Measurements from ENCODE around the gene ROCK2. TPM values are rescaled to one million over a fixed set of nuclear protein-coding genes. Genes with fewer than 3 reads are reported as not detected.

ROCK2 gene
- total and polyA plus RNA-seq, 9 of the 15 experiments (the other 6 are each of a cell fraction or from before 2014, with no cell fraction given) = 4.9 to 30.6 (median 14.3) TPM

DNA sequence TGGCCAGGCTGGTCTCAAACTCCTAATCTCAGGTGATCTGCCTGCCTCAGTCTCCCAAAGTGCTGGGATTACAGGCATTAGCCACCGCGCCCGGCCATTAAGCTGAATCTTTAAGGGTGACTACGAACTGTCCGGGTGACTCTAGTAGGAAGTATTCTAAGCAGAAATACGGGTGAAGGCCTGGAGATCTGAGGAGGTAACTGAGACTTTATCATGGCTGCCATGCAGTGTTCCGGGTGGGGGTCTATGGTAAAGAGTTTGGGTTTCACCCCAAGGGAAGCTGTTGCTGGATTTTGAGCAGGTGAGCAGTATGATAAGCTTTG lies 20.1 kb upstream of the ROCK2 start:
- Histone ChIP-seq H2AFZ (ENCODE audit: low read depth, low read length) (0 out of 2 replicates have a peak overlapping the region, but pooled peaks have one; percentile 56), H3K4me2 (ENCODE audit: insufficient read depth, low read length) (no peak overlapping the region), H3K27ac (ENCODE audit: extremely low read depth, low read depth, low read length) (no peak overlapping the region), H3K9ac (ENCODE audit: insufficient read depth in 1 of 2, low read depth in 2 of 2, low read length in 2 of 2) (no peak overlapping the region), H3K9me1 (ENCODE audit: control insufficient read depth, insufficient read depth, low read length) (no peaks in the 10 kb centered on the region), H3K4me1 (replicated peaks in 1 of 2; ENCODE audit: control insufficient read depth in 2 of 2, insufficient read depth in 2 of 2, low read length in 2 of 2) (peaks cover 0 to 13% of the 10 kb centered on the region in 2 experiments; a peak in 3 of 5 replicates), H3K27me3 (ENCODE audit: control insufficient read depth in 2 of 2, insufficient read depth in 2 of 2, low read length in 2 of 2) (no peaks in the 10 kb centered on the region), H4K20me1 (replicated peaks; ENCODE audit: control insufficient read depth, insufficient read depth, low read length) (no peaks in the 10 kb centered on the region), H3K4me3 (no peak overlapping the region), H3K36me3 (ENCODE audit: control insufficient read depth, insufficient read depth, low read length) (no peaks in the 10 kb centered on the region), H3K9me3 (replicated peaks; ENCODE audit: control insufficient read depth, insufficient read depth, low read depth, low read length) (no peaks in the 10 kb centered on the region), H3K79me2 (ENCODE audit: control insufficient read depth, insufficient read depth, low read length) (no peaks in the 10 kb centered on the region)
- in situ Hi-C loops (cut with MboI) = no loop called here
- ATAC-seq = no peak
- TF ChIP-seq CBFA2T3 (IDR thresholded peaks at IDR 0.05) (peak; percentile 19; the same call in 1 of the 2 replicates), ZBED1 (IDR thresholded peaks at IDR 0.05) (no peak), MIER1 (IDR thresholded peaks at IDR 0.05; ENCODE audit: low read depth) (no peak)
- ChIA-PET CTCF (ENCODE audit: low intra/inter-chr PET ratio) (no interaction called here), POLR2A (interaction anchor here (0.7 to 0.8 kb wide), 4 partner anchors 9 to 109 kb away, joined by 3 to 4 read pairs (median 3); partner anchors contain the start of gene ROCK2)
- BruUV-seq (replicated peaks) = no TSS peak
- FAIRE-seq = no peak
- DNase-seq (ENCODE audit: extremely low read depth in 1 of 4, low spot score in 3 of 4) = no peak
- intact Hi-C loops (cut with micrococcal nuclease) = no loop called here
- 62% methylated on average over 7 of the region's 7 CpGs for WGBS (ENCODE audit: insufficient coverage, low coverage, missing lambda C conversion rate)

DNA sequence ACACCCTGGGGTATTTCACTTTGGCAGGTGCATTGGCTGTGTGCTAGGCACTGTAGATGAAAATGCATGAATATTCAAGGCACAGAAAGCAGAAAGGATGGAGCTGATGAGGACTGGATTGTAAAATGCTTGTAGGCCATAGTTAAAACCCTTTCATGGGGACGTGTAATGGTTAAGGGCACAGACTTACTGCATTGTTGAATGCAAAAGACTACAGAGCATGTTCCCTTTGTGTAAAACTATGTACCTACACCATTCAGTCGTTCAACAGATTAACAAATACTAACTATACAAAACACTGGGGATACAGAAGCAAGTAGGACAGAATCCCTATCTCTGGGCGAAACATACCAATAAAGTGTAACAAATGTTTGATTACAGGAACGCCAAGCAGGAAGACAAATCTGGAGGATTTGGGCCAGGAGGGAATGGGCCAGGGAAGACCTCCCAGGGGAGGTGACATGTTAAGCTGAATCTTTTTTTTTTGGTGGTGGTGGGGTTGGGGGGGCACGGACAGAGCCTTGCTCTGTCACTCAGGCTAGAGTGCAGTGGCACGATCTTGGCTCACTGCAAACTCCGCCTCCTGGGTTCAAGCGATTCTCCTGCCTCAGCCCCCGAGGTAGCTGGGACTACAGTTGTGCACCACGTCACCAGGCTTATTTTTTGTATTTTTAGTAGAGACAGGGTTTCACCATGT lies 19.6 kb upstream of the ROCK2 start:
- intact Hi-C loops (cut with micrococcal nuclease) = no loop called here
- FAIRE-seq = no peak
- POLR2A ChIA-PET = interaction anchor here (0.8 kb wide), 1 partner anchor 9 kb away, joined by 3 read pairs; no protein-coding TSS in a partner anchor

More for the DNA sequence above, 19.6 kb upstream of the ROCK2 start:
- in situ Hi-C loops (cut with MboI) = no loop called here
- H3K4me2 ChIP-seq (ENCODE audit: insufficient read depth, low read length) = no peak overlapping the region
- H3K4me3 ChIP-seq = no peak overlapping the region
- 53% methylated on average over 10 of the region's 10 CpGs for WGBS (ENCODE audit: insufficient coverage, low coverage, missing lambda C conversion rate)
- no peaks in the 10 kb centered on the region for H3K36me3 ChIP-seq (ENCODE audit: control insufficient read depth, insufficient read depth, low read length)
- H3K9ac ChIP-seq (ENCODE audit: insufficient read depth in 1 of 2, low read depth in 2 of 2, low read length in 2 of 2) = no peak overlapping the region
- no peak overlapping the region for H3K27ac ChIP-seq (ENCODE audit: extremely low read depth, low read depth, low read length)
- no peaks in the 10 kb centered on the region for H3K27me3 ChIP-seq (ENCODE audit: control insufficient read depth in 2 of 2, insufficient read depth in 2 of 2, low read length in 2 of 2)
- H3K9me3 ChIP-seq (replicated peaks; ENCODE audit: control insufficient read depth, insufficient read depth, low read depth, low read length) = no peaks in the 10 kb centered on the region
- H3K79me2 ChIP-seq (ENCODE audit: control insufficient read depth, insufficient read depth, low read length) = no peaks in the 10 kb centered on the region
- DNase-seq (ENCODE audit: extremely low read depth in 1 of 4, low spot score in 3 of 4) (no peak), ATAC-seq (no peak)
- no peaks in the 10 kb centered on the region for H4K20me1 ChIP-seq (replicated peaks; ENCODE audit: control insufficient read depth, insufficient read depth, low read length)
- CTCF ChIA-PET (ENCODE audit: low intra/inter-chr PET ratio) = no interaction called here
- H3K9me1 ChIP-seq (ENCODE audit: control insufficient read depth, insufficient read depth, low read length) = no peaks in the 10 kb centered on the region
- H2AFZ ChIP-seq (ENCODE audit: low read depth, low read length) = no peak overlapping the region; the same call in 1 of the 2 replicates
- peaks cover 0 to 13% of the 10 kb centered on the region in 2 experiments; a peak in 3 of 5 replicates for H3K4me1 ChIP-seq (replicated peaks in 1 of 2; ENCODE audit: control insufficient read depth in 2 of 2, insufficient read depth in 2 of 2, low read length in 2 of 2)
- no peak for TF ChIP-seq ARHGAP35 (IDR thresholded peaks at IDR 0.05; ENCODE audit: partially characterized antibody)
- no peak for TF ChIP-seq ZNF347 (CRISPR knock-in tag; IDR thresholded peaks at IDR 0.05; ENCODE audit: low read depth)
- TF ChIP-seq ATF7 (IDR thresholded peaks at IDR 0.05) = no peak
- TF ChIP-seq THAP7 (CRISPR knock-in tag; IDR thresholded peaks at IDR 0.05) = no peak
- no peak for TF ChIP-seq BRCA1 (IDR thresholded peaks at IDR 0.05)
- TF ChIP-seq BRCA1 (CRISPR knock-in tag; IDR thresholded peaks at IDR 0.05) = no peak
- TF ChIP-seq TBL1XR1 (IDR thresholded peaks at IDR 0.05; ENCODE audit: low read length in 2 of 2) = no peak
- TF ChIP-seq MYC (IDR thresholded peaks at IDR 0.05; ENCODE audit: low read depth, low read length) = no peak
- TF ChIP-seq MYC (CRISPR knock-in tag; IDR thresholded peaks at IDR 0.05; ENCODE audit: borderline replicate concordance, low read depth) = no peak
- TF ChIP-seq CHD4 (IDR thresholded peaks at IDR 0.05; ENCODE audit: insufficient read depth, insufficient replicate concordance, low read depth, low read length, poor library complexity, severe bottlenecking) = no peak
- no peak for TF ChIP-seq MXD1 (CRISPR knock-in tag; IDR thresholded peaks at IDR 0.05; ENCODE audit: borderline replicate concordance, poor library complexity, severe bottlenecking)
- no peak for TF ChIP-seq NFATC3 (IDR thresholded peaks at IDR 0.05)
- no TSS peak for BruUV-seq (replicated peaks)
